B cell (primary cell): ENCODE data around the gene ACRV1.

ENCODE experiments used
- EZH2 ChIP-seq: IDR thresholded peaks from 2 replicates; pipeline ENCODE4 v1.6.1; 2012; ENCODE audit warnings: borderline replicate concordance, low read depth, mild to moderate bottlenecking, moderate library complexity, low read length; ENCODE audit not compliant: insufficient read depth, poor library complexity, severe bottlenecking
- TF ChIP-seq, protein P1 (sequence below): fragments of 200-600 bp; IDR thresholded peaks from one replicate; pipeline ENCODE4 v1.8.0; 2022; ENCODE audit warnings: antibody characterized with exemption, mild to moderate bottlenecking

DNA sequence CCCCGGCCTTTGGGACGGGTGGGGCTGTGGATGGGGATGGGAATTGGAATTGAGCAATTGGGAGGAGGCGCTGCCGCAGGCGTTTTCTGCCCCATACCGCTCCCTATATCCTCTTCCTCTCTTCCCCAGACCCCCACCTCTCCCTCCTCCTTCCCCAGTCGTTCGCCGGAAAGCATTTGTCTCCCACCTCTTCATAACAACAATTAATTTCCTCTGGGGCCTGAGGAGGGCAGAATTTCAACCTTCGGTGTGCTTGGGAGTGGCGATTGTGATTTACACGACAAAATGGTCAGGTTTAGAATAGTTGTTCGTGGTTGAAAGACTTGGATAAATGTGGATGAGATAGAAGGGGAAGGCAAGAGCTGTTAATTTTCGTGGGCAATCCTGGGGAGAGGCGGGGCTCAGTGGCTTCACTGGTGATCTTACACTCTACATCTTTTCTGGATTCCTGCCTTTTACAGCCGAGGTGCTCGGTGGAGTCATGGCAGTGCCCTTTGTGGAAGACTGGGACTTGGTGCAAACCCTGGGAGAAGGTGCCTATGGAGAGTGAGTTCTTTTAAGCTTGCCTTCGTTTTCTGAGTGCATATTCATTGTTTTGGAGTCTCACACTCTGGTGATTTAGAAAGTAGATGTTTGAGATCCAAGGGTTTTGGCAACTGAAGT is 54.2 kb downstream of the ACRV1 start:
- TF ChIP-seq, protein P1, sequence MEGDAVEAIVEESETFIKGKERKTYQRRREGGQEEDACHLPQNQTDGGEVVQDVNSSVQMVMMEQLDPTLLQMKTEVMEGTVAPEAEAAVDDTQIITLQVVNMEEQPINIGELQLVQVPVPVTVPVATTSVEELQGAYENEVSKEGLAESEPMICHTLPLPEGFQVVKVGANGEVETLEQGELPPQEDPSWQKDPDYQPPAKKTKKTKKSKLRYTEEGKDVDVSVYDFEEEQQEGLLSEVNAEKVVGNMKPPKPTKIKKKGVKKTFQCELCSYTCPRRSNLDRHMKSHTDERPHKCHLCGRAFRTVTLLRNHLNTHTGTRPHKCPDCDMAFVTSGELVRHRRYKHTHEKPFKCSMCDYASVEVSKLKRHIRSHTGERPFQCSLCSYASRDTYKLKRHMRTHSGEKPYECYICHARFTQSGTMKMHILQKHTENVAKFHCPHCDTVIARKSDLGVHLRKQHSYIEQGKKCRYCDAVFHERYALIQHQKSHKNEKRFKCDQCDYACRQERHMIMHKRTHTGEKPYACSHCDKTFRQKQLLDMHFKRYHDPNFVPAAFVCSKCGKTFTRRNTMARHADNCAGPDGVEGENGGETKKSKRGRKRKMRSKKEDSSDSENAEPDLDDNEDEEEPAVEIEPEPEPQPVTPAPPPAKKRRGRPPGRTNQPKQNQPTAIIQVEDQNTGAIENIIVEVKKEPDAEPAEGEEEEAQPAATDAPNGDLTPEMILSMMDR: peak; percentile 39
- no peak for TF ChIP-seq EZH2
